ENCODE measurements around the gene TMEM130. TPM values are rescaled to one million over a fixed set of nuclear protein-coding genes. Genes with fewer than 3 reads are reported as not detected.

TMEM130 gene
- total and polyA plus RNA-seq, 4 donors, result not detected

DNA sequence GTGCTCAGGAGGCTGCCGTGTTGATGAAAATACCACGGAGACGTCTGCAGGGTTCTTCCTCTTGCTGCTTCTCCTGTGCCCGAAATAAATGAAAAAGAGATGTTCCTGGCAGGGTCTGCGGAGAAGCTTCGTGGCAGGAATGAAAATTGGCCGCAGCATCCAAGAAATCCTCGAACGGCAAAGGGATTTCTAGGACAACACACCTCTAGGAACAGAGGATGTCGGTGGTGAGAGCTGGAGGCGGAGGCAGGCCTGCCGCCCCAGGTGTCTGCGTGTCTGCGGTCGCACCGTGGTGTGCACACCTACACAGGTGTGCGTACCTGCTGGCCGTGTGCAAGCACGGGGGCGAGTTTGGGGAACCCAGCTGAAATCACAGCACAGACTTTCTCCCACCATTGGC lies 43.4 kb downstream of the TMEM130 start:
- Histone ChIP-seq H3K36me3 (ENCODE audit: control insufficient read depth in 4 of 4, insufficient read depth in 3 of 4, low read depth in 1 of 4, low read length in 3 of 4) (no peaks in the 10 kb centered on the region), H3K4me1 (ENCODE audit: control insufficient read depth in 4 of 4, insufficient read depth in 4 of 4, low read length in 3 of 4) (no peaks in the 10 kb centered on the region), H3K9me3 (ENCODE audit: control insufficient read depth in 4 of 4, low read length in 3 of 4) (no peaks in the 10 kb centered on the region), H3K4me3 (ENCODE audit: low read depth in 1 of 3, low read length in 3 of 3) (no peak overlapping the region), H3K27ac (ENCODE audit: low read depth in 1 of 2, low read length in 2 of 2) (no peak overlapping the region), H3K9ac (ENCODE audit: low read depth in 1 of 2, low read length in 2 of 2) (no peak overlapping the region), H3K27me3 (ENCODE audit: control insufficient read depth in 4 of 4, insufficient read depth in 4 of 4, low read length in 3 of 4) (no peaks in the 10 kb centered on the region)
- DNase-seq (ENCODE audit: low spot score), result no peak
- 74% methylated on average over 20 of the region's 20 CpGs for WGBS
- no peak for TF ChIP-seq RXRA (IDR thresholded peaks at IDR 0.05)
- no peak for TF ChIP-seq HNF4A (conservative IDR thresholded peaks at IDR 0.05)
- TF ChIP-seq, protein P1, sequence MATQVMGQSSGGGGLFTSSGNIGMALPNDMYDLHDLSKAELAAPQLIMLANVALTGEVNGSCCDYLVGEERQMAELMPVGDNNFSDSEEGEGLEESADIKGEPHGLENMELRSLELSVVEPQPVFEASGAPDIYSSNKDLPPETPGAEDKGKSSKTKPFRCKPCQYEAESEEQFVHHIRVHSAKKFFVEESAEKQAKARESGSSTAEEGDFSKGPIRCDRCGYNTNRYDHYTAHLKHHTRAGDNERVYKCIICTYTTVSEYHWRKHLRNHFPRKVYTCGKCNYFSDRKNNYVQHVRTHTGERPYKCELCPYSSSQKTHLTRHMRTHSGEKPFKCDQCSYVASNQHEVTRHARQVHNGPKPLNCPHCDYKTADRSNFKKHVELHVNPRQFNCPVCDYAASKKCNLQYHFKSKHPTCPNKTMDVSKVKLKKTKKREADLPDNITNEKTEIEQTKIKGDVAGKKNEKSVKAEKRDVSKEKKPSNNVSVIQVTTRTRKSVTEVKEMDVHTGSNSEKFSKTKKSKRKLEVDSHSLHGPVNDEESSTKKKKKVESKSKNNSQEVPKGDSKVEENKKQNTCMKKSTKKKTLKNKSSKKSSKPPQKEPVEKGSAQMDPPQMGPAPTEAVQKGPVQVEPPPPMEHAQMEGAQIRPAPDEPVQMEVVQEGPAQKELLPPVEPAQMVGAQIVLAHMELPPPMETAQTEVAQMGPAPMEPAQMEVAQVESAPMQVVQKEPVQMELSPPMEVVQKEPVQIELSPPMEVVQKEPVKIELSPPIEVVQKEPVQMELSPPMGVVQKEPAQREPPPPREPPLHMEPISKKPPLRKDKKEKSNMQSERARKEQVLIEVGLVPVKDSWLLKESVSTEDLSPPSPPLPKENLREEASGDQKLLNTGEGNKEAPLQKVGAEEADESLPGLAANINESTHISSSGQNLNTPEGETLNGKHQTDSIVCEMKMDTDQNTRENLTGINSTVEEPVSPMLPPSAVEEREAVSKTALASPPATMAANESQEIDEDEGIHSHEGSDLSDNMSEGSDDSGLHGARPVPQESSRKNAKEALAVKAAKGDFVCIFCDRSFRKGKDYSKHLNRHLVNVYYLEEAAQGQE (IDR thresholded peaks at IDR 0.05), result no peak
- no peak for TF ChIP-seq EGR1 (IDR thresholded peaks at IDR 0.05; ENCODE audit: low read depth in 2 of 2)

DNA sequence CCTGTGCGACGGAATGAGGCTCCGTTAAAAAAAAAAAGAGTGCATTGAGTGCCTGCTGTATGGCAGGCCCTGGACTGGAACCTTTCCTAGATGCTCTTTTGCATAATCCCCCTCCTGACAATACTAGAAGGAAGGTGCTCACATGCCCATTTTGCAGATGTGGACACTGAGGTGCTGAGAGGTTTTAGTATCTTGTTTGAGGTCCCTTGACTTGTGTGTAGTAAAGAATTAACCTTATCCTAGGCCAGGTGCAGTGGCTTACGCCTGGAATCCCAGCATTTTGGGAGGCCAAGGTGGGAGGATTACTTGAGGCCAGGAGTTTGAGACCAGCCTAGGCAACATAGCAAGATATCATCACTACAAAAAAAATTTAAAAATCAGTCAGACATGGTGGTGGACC lies 46.6 kb downstream of the TMEM130 start:
- no peaks in the 10 kb centered on the region for H3K27me3 ChIP-seq (ENCODE audit: control insufficient read depth in 4 of 4, insufficient read depth in 4 of 4, low read length in 3 of 4)
- no peaks in the 10 kb centered on the region for H3K4me1 ChIP-seq (ENCODE audit: control insufficient read depth in 4 of 4, insufficient read depth in 4 of 4, low read length in 3 of 4)
- no peak for DNase-seq (ENCODE audit: low spot score)
- no peaks in the 10 kb centered on the region for H3K9me3 ChIP-seq (ENCODE audit: control insufficient read depth in 4 of 4, low read length in 3 of 4)
- H3K27ac ChIP-seq (ENCODE audit: low read depth in 1 of 2, low read length in 2 of 2), result no peak overlapping the region
- no peak for TF ChIP-seq EGR1 (IDR thresholded peaks at IDR 0.05; ENCODE audit: low read depth in 2 of 2)
- TF ChIP-seq FOXA1 (IDR thresholded peaks at IDR 0.05), result no peak
- TF ChIP-seq FOXA2 (IDR thresholded peaks at IDR 0.05), result no peak
- no peak for TF ChIP-seq GABPA (IDR thresholded peaks at IDR 0.05 in 1 of 2, conservative IDR thresholded peaks at IDR 0.05 in 1 of 2)
- no peak for TF ChIP-seq NR2F2 (IDR thresholded peaks at IDR 0.05)
- H3K36me3 ChIP-seq (ENCODE audit: control insufficient read depth in 4 of 4, insufficient read depth in 3 of 4, low read depth in 1 of 4, low read length in 3 of 4), result no peaks in the 10 kb centered on the region
- 96% methylated on average over 4 of the region's 4 CpGs for WGBS
- no peak overlapping the region for H3K4me3 ChIP-seq (ENCODE audit: low read depth in 1 of 3, low read length in 3 of 3)
- H3K9ac ChIP-seq (ENCODE audit: low read depth in 1 of 2, low read length in 2 of 2), result no peak overlapping the region

DNA sequence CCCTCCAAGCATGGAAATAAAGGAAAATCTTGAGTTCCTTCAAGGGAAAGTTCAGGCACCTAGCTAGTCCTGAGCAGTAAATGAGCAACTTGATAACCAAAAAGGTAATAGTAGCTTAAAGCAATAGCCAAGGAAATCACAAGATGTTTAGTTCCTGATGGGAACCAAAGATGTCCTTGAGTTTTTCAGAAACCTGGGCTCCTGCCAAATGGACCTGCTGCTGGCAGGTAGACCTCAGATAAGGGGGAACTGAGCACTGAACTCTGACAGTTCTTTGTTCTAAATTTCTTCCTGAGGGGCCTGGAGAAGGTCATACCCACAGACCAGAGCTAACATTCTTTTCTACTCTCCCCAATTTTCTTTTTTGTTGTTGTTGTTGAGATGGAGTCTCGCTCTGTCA lies 48.5 kb downstream of the TMEM130 start:
- 91% methylated on average over 1 of the region's 1 CpG for WGBS
- no peak overlapping the region for H3K9ac ChIP-seq (ENCODE audit: low read depth in 1 of 2, low read length in 2 of 2)
- H3K9me3 ChIP-seq (ENCODE audit: control insufficient read depth in 4 of 4, low read length in 3 of 4), result no peaks in the 10 kb centered on the region
- no peaks in the 10 kb centered on the region for H3K27me3 ChIP-seq (ENCODE audit: control insufficient read depth in 4 of 4, insufficient read depth in 4 of 4, low read length in 3 of 4)
- H3K27ac ChIP-seq (ENCODE audit: low read depth in 1 of 2, low read length in 2 of 2), result no peak overlapping the region
- no peak for DNase-seq (ENCODE audit: low spot score)
- TF ChIP-seq, protein P2, sequence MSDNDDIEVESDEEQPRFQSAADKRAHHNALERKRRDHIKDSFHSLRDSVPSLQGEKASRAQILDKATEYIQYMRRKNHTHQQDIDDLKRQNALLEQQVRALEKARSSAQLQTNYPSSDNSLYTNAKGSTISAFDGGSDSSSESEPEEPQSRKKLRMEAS (IDR thresholded peaks at IDR 0.05), result no peak
- no peak for TF ChIP-seq YY1 (IDR thresholded peaks at IDR 0.05)
- no peak for TF ChIP-seq NR2F2 (IDR thresholded peaks at IDR 0.05)
- no peak for TF ChIP-seq FOXA2 (IDR thresholded peaks at IDR 0.05)
- TF ChIP-seq HNF4A (conservative IDR thresholded peaks at IDR 0.05), result no peak
- TF ChIP-seq FOXA1 (IDR thresholded peaks at IDR 0.05), result no peak
- TF ChIP-seq JUND (IDR thresholded peaks at IDR 0.05), result no peak
- TF ChIP-seq, protein P3, sequence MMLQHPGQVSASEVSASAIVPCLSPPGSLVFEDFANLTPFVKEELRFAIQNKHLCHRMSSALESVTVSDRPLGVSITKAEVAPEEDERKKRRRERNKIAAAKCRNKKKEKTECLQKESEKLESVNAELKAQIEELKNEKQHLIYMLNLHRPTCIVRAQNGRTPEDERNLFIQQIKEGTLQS (IDR thresholded peaks at IDR 0.05), result no peak
- TF ChIP-seq SP1 (IDR thresholded peaks at IDR 0.05), result no peak
- no peaks in the 10 kb centered on the region for H3K4me1 ChIP-seq (ENCODE audit: control insufficient read depth in 4 of 4, insufficient read depth in 4 of 4, low read length in 3 of 4)
- no peak overlapping the region for H3K4me3 ChIP-seq (ENCODE audit: low read depth in 1 of 3, low read length in 3 of 3)
- no peaks in the 10 kb centered on the region for H3K36me3 ChIP-seq (ENCODE audit: control insufficient read depth in 4 of 4, insufficient read depth in 3 of 4, low read depth in 1 of 4, low read length in 3 of 4)

Data from liver (tissue), 9 donors.